Panc1 (cell line): Measurements from ENCODE around the gene TLCD2. TPM values are rescaled to one million over a fixed set of nuclear protein-coding genes. Genes with fewer than 3 reads are reported as not detected.
A peak's percentile ranks its signal among the peaks of the same experiment; 100 is the strongest.

ENCODE experiments used
- ATAC-seq: fragments of 200-7000 bp; cut with Tn5 transposase; 2 replicates; pipeline ENCODE4 v1.9.1; 2020; ENCODE audit warnings: mild to moderate bottlenecking, moderate library complexity
- BruUV-seq: library from RNA; stranded (reverse); fragments of 400-500 nt; replicated peaks from 2 replicates; lab custom pipeline; 2021; lab: Mats Ljungman, UMichigan
- CTCF ChIA-PET: fragments of 300-600 bp; sonication (Branson Sonifier 250); formaldehyde crosslinking; loops from one replicate; lab custom pipeline; 2022; ENCODE audit warnings: antibody characterized with exemption; lab: Charles Lee
- POLR2A ChIA-PET: fragments of 300-600 bp; sonication (Branson Sonifier 250); formaldehyde crosslinking; loops from one replicate; lab custom pipeline; 2022; ENCODE audit warnings: antibody characterized with exemption; lab: Charles Lee
- DNase-seq: peaks from one replicate; pipeline ENCODE4 v3.0.0-alpha.2; 2010; ENCODE audit warnings: low read depth, low spot score
- H3K27ac ChIP-seq: 2 replicates; pipeline ENCODE4 v1.5.1; 2011; ENCODE audit warnings: mild to moderate bottlenecking, low read length, inconsistent platforms
- H3K27me3 ChIP-seq: fragments of 200-500 bp; sonication (Bioruptor generic); 2 replicates; pipeline ENCODE4 v1.6.0; 2014; ENCODE audit warnings: low read length, inconsistent platforms; ENCODE audit not compliant: control insufficient read depth, insufficient read depth
- H3K36me3 ChIP-seq: fragments of 200-500 bp; sonication (Bioruptor generic); 2 replicates; pipeline ENCODE4 v1.5.1; 2014; ENCODE audit warnings: inconsistent platforms, mild to moderate bottlenecking, low read length, moderate library complexity; ENCODE audit not compliant: control insufficient read depth, insufficient read depth
- H3K4me1 ChIP-seq: 2 replicates; pipeline ENCODE4 v1.5.1; 2011; ENCODE audit warnings: inconsistent platforms, mild to moderate bottlenecking, low read length, moderate library complexity; ENCODE audit not compliant: control insufficient read depth, insufficient read depth
- H3K4me3 ChIP-seq, 2 experiments: 2 replicates each; pipeline ENCODE4 v1.5.1; 2011 to 2012; ENCODE audit warnings: low read depth in 2 of 2, low read length in 2 of 2, mild to moderate bottlenecking in 2 of 2, inconsistent platforms in 1 of 2, moderate library complexity in 1 of 2
- H3K9me3 ChIP-seq: fragments of 200-500 bp; sonication (Bioruptor generic); 2 replicates; pipeline ENCODE4 v1.5.1; 2014; ENCODE audit warnings: low read depth, mild to moderate bottlenecking, inconsistent platforms, low read length, moderate library complexity; ENCODE audit not compliant: control insufficient read depth, insufficient read depth
- POLR2AphosphoS5 ChIP-seq: IDR thresholded peaks from 2 replicates; pipeline ENCODE4 v1.6.1; 2012; ENCODE audit warnings: mild to moderate bottlenecking, low read depth, low read length, moderate library complexity
- REST ChIP-seq, 2 experiments: IDR thresholded peaks; 2 replicates each; pipeline ENCODE4 v1.6.1; 2011 to 2012; ENCODE audit warnings: low read depth in 2 of 2, control low read depth in 1 of 2, low read length in 1 of 2, mild to moderate bottlenecking in 1 of 2, moderate library complexity in 1 of 2; ENCODE audit not compliant: insufficient read depth in 1 of 2
- SIN3A ChIP-seq: IDR thresholded peaks from 2 replicates; pipeline ENCODE4 v1.6.1; 2012; ENCODE audit warnings: low read depth, mild to moderate bottlenecking, low read length, moderate library complexity, borderline replicate concordance; ENCODE audit not compliant: insufficient read depth
- TCF7L2 ChIP-seq: IDR thresholded peaks from 2 replicates; pipeline ENCODE4 v1.6.1; 2011; ENCODE audit warnings: mild to moderate bottlenecking, low read depth, low read length, inconsistent platforms
- in situ Hi-C: cut with HindIII; loops from 2 replicates; pipeline ENCODE4 v1.10.0; 2016; ENCODE audit warnings: low sequenced_read_pairs, low pct_unique_long_range_greater_than_20kb
- intact Hi-C: fragments of 100-400 bp; cut with micrococcal nuclease; formaldehyde crosslinking; loops from one replicate; pipeline ENCODE4 v1.10.0; 2022; ENCODE audit not compliant: unreplicated experiment
- total RNA-seq: library from RNA; stranded (reverse); gene quantifications from one replicate; pipeline ENCODE4 v1.2.1, GENCODE V29; 2021; ENCODE audit not compliant: unreplicated experiment
- TF ChIP-seq, protein P1 (sequence below): fragments of 450-650 bp; IDR thresholded peaks from 2 replicates; pipeline ENCODE4 v1.5.1; 2017; ENCODE audit warnings: mild to moderate bottlenecking

TLCD2 gene
- total RNA-seq, 1 experiment from 2014 or later, result 7.0 TPM

DNA sequence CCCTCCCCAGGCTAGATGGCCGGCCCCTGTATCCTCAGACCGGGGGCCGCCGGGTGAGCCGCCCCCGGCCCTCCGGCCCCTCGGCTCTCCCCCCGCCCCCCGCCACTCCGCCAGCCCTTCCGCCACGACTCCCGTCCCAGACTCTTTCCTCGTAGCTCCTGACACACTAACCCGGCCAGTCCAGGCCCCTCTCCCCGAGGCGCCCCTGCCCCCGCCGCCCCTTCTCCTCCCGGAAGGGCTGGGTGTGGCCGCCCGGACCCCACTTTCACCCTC, 5.6 kb upstream of the TLCD2 start:
- DNase-seq (no peak), ATAC-seq (no peak)
- no peak overlapping the region; the same call in 1 of the 2 replicates for H3K27ac ChIP-seq
- ChIA-PET POLR2A (no interaction called here), CTCF (no interaction called here)
- in situ Hi-C loops, result no loop called here
- no peaks in the 10 kb centered on the region for H3K9me3 ChIP-seq
- intact Hi-C loops, result no loop called here
- peaks cover 4% of the 10 kb centered on the region; the same call in 1 of the 2 replicates for H3K36me3 ChIP-seq
- no peaks in the 10 kb centered on the region for H3K27me3 ChIP-seq
- peak overlapping the region; percentile 73 to 78 for H3K4me3 ChIP-seq
- no TSS peak for BruUV-seq
- no peak for TF ChIP-seq POLR2AphosphoS5
- no peak for TF ChIP-seq REST (IDR thresholded peaks at IDR 0.05; ENCODE audit: insufficient read depth in 1 of 2, low read depth in 2 of 2, low read length in 1 of 2)
- TF ChIP-seq TCF7L2, result no peak
- TF ChIP-seq SIN3A, result no peak
- TF ChIP-seq, protein P1, sequence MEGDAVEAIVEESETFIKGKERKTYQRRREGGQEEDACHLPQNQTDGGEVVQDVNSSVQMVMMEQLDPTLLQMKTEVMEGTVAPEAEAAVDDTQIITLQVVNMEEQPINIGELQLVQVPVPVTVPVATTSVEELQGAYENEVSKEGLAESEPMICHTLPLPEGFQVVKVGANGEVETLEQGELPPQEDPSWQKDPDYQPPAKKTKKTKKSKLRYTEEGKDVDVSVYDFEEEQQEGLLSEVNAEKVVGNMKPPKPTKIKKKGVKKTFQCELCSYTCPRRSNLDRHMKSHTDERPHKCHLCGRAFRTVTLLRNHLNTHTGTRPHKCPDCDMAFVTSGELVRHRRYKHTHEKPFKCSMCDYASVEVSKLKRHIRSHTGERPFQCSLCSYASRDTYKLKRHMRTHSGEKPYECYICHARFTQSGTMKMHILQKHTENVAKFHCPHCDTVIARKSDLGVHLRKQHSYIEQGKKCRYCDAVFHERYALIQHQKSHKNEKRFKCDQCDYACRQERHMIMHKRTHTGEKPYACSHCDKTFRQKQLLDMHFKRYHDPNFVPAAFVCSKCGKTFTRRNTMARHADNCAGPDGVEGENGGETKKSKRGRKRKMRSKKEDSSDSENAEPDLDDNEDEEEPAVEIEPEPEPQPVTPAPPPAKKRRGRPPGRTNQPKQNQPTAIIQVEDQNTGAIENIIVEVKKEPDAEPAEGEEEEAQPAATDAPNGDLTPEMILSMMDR, result no peak
- peaks cover 49% of the 10 kb centered on the region for H3K4me1 ChIP-seq

- no TSS peak for BruUV-seq
- ATAC-seq (no peak; the same call in 1 of the 2 replicates), DNase-seq (no peak)
- Histone ChIP-seq H3K9me3 (no peaks in the 10 kb centered on the region), H3K27ac (peak overlapping the region; percentile 80), H3K27me3 (no peaks in the 10 kb centered on the region), H3K4me3 (peak overlapping the region; percentile 73 to 78), H3K36me3 (peaks cover 4% of the 10 kb centered on the region; the same call in 1 of the 2 replicates), H3K4me1 (peaks cover 49% of the 10 kb centered on the region)
- ChIA-PET POLR2A (no interaction called here), CTCF (no interaction called here)
- in situ Hi-C loops (no loop called here), intact Hi-C loops (no loop called here)
- TF ChIP-seq, protein P1, result no peak
- no peak for TF ChIP-seq REST (IDR thresholded peaks at IDR 0.05; ENCODE audit: insufficient read depth in 1 of 2, low read depth in 2 of 2, low read length in 1 of 2)
- no peak for TF ChIP-seq TCF7L2
- no peak for TF ChIP-seq POLR2AphosphoS5
- peak; percentile 90; the same call in 1 of the 2 replicates for TF ChIP-seq SIN3A
Observed at GRCh38 chr17:1714980-1715802, 5.0 kb upstream of the TLCD2 start.
